Gastroesophageal sphincter (tissue), 4 donors: ENCODE measurements around the gene WWC1. TPM values are rescaled to one million over a fixed set of nuclear protein-coding genes. Genes with fewer than 3 reads are reported as not detected.

Experiments
- ATAC-seq: fragments of 150-250 bp; one replicate; pipeline ENCODE4 v1.9.1; 2016; ENCODE audit warnings: mild to moderate bottlenecking, moderate library complexity
- H3K27ac ChIP-seq, 4 donors: fragments of 200-600 bp; sonication (generic) in 3 of 4; 1 replicate in 3 of 4; 2 replicates in 1 of 4; pipeline ENCODE4 v1.5.1; 2016 to 2019
- H3K27me3 ChIP-seq: fragments of 200-600 bp; sonication (generic); one replicate; pipeline ENCODE4 v1.5.1; 2019
- H3K36me3 ChIP-seq, 2 donors: fragments of 200-600 bp; sonication (generic); one replicate each; pipeline ENCODE4 v1.5.1; 2019; ENCODE audit warnings: control low read depth in 1 of 2
- H3K4me1 ChIP-seq, 3 donors: fragments of 200-600 bp; sonication (generic); 1 replicate in 2 of 3; 2 replicates in 1 of 3; pipeline ENCODE4 v1.5.1; 2016 to 2019; ENCODE audit warnings: control low read depth in 2 of 3
- H3K4me3 ChIP-seq, 2 donors: fragments of 200-600 bp; sonication (generic); one replicate each; pipeline ENCODE4 v1.5.1; 2019; ENCODE audit warnings: mild to moderate bottlenecking in 1 of 2, moderate library complexity in 1 of 2
- H3K9me3 ChIP-seq, 3 donors: fragments of 200-600 bp; sonication (generic); one replicate each; pipeline ENCODE4 v1.5.1; 2017 to 2019; ENCODE audit warnings: control low read depth in 2 of 3
- CTCF ChIP-seq, 4 experiments: fragments of 200-600 bp in 2 of 4; fragments of 450-650 bp in 2 of 4; sonication (generic) in 1 of 4; IDR thresholded peaks; one replicate each; pipeline ENCODE4 v1.5.1; 2017 to 2019; ENCODE audit warnings: antibody characterized with exemption in 4 of 4, mild to moderate bottlenecking in 2 of 4, moderate library complexity in 2 of 4
- EP300 ChIP-seq: sonication (generic); formaldehyde crosslinking; IDR thresholded peaks from one replicate; pipeline ENCODE4 v1.6.1; 2017; ENCODE audit warnings: antibody characterized with exemption, mild to moderate bottlenecking
- POLR2A ChIP-seq, 2 donors: fragments of 450-650 bp; IDR thresholded peaks; one replicate each; pipeline ENCODE4 v1.6.1; 2017; ENCODE audit warnings: antibody characterized with exemption in 2 of 2, mild to moderate bottlenecking in 2 of 2, moderate library complexity in 1 of 2
- POLR2AphosphoS5 ChIP-seq: sonication (generic); formaldehyde crosslinking; IDR thresholded peaks from one replicate; pipeline ENCODE4 v1.6.1; 2017; ENCODE audit warnings: antibody characterized with exemption
- WGBS, 2 donors: methylation state at CpG; one replicate each; pipeline ENCODE4 v1.1.5; 2018; ENCODE audit warnings: low coverage in 1 of 2; 5-methylcytosine and 5-hydroxymethylcytosine counted together
- total RNA-seq, 4 donors: library from RNA; depleted of rRNA; stranded (reverse); fragments of >200 nt; gene quantifications; one replicate each; pipeline ENCODE4 v1.1.0, GENCODE V29; 2016

WWC1 gene
- total RNA-seq, 4 donors from 2014 or later = 0.67 to 6.9 (median 3.8) TPM

GRCh38 chr5:168372356-168372946 lies 81.0 kb downstream of the WWC1 start:
- no peaks in the 10 kb centered on the region for H3K4me1 ChIP-seq
- no peaks in the 10 kb centered on the region for H3K9me3 ChIP-seq
- H3K36me3 ChIP-seq = no peaks in the 10 kb centered on the region
- no peak overlapping the region for H3K4me3 ChIP-seq
- WGBS, 2 donors = 84 to 93% methylated on average over 2 of the region's 2 CpGs
- ATAC-seq = no peak
- no peak for TF ChIP-seq CTCF (IDR thresholded peaks at IDR 0.05)
- no peak for TF ChIP-seq EP300
- no peak for TF ChIP-seq POLR2AphosphoS5
- TF ChIP-seq POLR2A (IDR thresholded peaks at IDR 0.05) = no peak
- peaks cover 3% of the 10 kb centered on the region for H3K27me3 ChIP-seq
- H3K27ac ChIP-seq = no peak overlapping the region

- Histone ChIP-seq H3K27me3 (no peaks in the 10 kb centered on the region), H3K9me3 (no peaks in the 10 kb centered on the region), H3K27ac (no peak overlapping the region), H3K4me3 (no peak overlapping the region), H3K36me3 (no peaks in the 10 kb centered on the region), H3K4me1 (no peaks in the 10 kb centered on the region)
- WGBS, 2 donors = 75 to 87% methylated on average over 2 to 4 of the region's 4 CpGs
- no peak for ATAC-seq
- TF ChIP-seq POLR2A (IDR thresholded peaks at IDR 0.05) = no peak
- no peak for TF ChIP-seq CTCF (IDR thresholded peaks at IDR 0.05)
- TF ChIP-seq EP300 = no peak
- TF ChIP-seq POLR2AphosphoS5 = no peak
Observed at GRCh38 chr5:168374532-168374931, 83.1 kb downstream of the WWC1 start.

- 81 to 91% methylated on average over 7 of the region's 7 CpGs for WGBS, 2 donors
- TF ChIP-seq EP300 (no peak), CTCF (IDR thresholded peaks at IDR 0.05) (no peak), POLR2AphosphoS5 (no peak), POLR2A (IDR thresholded peaks at IDR 0.05) (no peak)
- Histone ChIP-seq H3K27ac (no peak overlapping the region), H3K4me1 (no peaks in the 10 kb centered on the region), H3K36me3 (no peaks in the 10 kb centered on the region), H3K4me3 (no peak overlapping the region), H3K9me3 (no peaks in the 10 kb centered on the region), H3K27me3 (no peaks in the 10 kb centered on the region)
- ATAC-seq = no peak
Observed at GRCh38 chr5:168375214-168375613, 83.8 kb downstream of the WWC1 start.

- ATAC-seq = no peak
- H3K4me1 ChIP-seq = no peaks in the 10 kb centered on the region
- no peak for TF ChIP-seq POLR2A (IDR thresholded peaks at IDR 0.05)
- TF ChIP-seq POLR2AphosphoS5 = no peak
- no peak for TF ChIP-seq CTCF (IDR thresholded peaks at IDR 0.05)
- TF ChIP-seq EP300 = no peak
- WGBS, 2 donors = 70 to 71% methylated on average over 2 of the region's 2 CpGs
- H3K9me3 ChIP-seq = no peaks in the 10 kb centered on the region
- H3K36me3 ChIP-seq = no peaks in the 10 kb centered on the region
- no peaks in the 10 kb centered on the region for H3K27me3 ChIP-seq
- no peak overlapping the region for H3K4me3 ChIP-seq
- H3K27ac ChIP-seq = no peak overlapping the region
Observed at GRCh38 chr5:168377525-168377924, 86.1 kb downstream of the WWC1 start.

GRCh38 chr5:168378741-168379140 lies 87.3 kb downstream of the WWC1 start:
- Histone ChIP-seq H3K4me1 (no peaks in the 10 kb centered on the region), H3K27ac (no peak overlapping the region), H3K9me3 (no peaks in the 10 kb centered on the region), H3K36me3 (no peaks in the 10 kb centered on the region), H3K4me3 (no peak overlapping the region), H3K27me3 (no peaks in the 10 kb centered on the region)
- WGBS, 2 donors = 85 to 100% methylated on average over 1 to 4 of the region's 4 CpGs
- ATAC-seq = no peak
- TF ChIP-seq CTCF (IDR thresholded peaks at IDR 0.05) (no peak), POLR2A (IDR thresholded peaks at IDR 0.05) (no peak), POLR2AphosphoS5 (no peak), EP300 (no peak)
